ENCODE results near the gene VCAN.

DNA sequence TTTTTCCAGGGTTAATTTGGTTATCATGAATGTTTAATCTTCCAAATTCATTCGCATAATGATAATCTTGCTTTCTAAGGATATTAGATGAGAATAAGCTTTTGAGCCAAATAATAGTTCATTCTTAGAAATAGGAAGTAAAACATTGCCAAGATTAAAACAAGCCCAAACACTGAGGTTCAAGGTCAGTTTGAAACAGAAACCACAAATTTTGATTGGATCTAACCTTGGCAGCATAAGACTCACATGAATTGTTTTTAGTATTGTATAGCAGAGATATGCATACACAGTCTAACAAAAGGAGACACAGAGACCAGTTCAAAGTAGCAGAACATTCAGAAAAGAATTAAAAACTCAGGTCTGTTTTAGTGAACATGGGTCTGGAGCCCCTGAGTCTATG lies 43.4 kb upstream of the VCAN start:
- no peak for TF ChIP-seq EZH2 (IDR thresholded peaks at IDR 0.05; ENCODE audit: low read depth, unreplicated experiment)
- TF ChIP-seq, protein P1, sequence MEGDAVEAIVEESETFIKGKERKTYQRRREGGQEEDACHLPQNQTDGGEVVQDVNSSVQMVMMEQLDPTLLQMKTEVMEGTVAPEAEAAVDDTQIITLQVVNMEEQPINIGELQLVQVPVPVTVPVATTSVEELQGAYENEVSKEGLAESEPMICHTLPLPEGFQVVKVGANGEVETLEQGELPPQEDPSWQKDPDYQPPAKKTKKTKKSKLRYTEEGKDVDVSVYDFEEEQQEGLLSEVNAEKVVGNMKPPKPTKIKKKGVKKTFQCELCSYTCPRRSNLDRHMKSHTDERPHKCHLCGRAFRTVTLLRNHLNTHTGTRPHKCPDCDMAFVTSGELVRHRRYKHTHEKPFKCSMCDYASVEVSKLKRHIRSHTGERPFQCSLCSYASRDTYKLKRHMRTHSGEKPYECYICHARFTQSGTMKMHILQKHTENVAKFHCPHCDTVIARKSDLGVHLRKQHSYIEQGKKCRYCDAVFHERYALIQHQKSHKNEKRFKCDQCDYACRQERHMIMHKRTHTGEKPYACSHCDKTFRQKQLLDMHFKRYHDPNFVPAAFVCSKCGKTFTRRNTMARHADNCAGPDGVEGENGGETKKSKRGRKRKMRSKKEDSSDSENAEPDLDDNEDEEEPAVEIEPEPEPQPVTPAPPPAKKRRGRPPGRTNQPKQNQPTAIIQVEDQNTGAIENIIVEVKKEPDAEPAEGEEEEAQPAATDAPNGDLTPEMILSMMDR (conservative IDR thresholded peaks at IDR 0.05; ENCODE audit: low read depth in 2 of 2), result no peak
- no peak for TF ChIP-seq EZH2phosphoT487 (IDR thresholded peaks at IDR 0.05; ENCODE audit: unreplicated experiment)
- TF ChIP-seq, protein P2, sequence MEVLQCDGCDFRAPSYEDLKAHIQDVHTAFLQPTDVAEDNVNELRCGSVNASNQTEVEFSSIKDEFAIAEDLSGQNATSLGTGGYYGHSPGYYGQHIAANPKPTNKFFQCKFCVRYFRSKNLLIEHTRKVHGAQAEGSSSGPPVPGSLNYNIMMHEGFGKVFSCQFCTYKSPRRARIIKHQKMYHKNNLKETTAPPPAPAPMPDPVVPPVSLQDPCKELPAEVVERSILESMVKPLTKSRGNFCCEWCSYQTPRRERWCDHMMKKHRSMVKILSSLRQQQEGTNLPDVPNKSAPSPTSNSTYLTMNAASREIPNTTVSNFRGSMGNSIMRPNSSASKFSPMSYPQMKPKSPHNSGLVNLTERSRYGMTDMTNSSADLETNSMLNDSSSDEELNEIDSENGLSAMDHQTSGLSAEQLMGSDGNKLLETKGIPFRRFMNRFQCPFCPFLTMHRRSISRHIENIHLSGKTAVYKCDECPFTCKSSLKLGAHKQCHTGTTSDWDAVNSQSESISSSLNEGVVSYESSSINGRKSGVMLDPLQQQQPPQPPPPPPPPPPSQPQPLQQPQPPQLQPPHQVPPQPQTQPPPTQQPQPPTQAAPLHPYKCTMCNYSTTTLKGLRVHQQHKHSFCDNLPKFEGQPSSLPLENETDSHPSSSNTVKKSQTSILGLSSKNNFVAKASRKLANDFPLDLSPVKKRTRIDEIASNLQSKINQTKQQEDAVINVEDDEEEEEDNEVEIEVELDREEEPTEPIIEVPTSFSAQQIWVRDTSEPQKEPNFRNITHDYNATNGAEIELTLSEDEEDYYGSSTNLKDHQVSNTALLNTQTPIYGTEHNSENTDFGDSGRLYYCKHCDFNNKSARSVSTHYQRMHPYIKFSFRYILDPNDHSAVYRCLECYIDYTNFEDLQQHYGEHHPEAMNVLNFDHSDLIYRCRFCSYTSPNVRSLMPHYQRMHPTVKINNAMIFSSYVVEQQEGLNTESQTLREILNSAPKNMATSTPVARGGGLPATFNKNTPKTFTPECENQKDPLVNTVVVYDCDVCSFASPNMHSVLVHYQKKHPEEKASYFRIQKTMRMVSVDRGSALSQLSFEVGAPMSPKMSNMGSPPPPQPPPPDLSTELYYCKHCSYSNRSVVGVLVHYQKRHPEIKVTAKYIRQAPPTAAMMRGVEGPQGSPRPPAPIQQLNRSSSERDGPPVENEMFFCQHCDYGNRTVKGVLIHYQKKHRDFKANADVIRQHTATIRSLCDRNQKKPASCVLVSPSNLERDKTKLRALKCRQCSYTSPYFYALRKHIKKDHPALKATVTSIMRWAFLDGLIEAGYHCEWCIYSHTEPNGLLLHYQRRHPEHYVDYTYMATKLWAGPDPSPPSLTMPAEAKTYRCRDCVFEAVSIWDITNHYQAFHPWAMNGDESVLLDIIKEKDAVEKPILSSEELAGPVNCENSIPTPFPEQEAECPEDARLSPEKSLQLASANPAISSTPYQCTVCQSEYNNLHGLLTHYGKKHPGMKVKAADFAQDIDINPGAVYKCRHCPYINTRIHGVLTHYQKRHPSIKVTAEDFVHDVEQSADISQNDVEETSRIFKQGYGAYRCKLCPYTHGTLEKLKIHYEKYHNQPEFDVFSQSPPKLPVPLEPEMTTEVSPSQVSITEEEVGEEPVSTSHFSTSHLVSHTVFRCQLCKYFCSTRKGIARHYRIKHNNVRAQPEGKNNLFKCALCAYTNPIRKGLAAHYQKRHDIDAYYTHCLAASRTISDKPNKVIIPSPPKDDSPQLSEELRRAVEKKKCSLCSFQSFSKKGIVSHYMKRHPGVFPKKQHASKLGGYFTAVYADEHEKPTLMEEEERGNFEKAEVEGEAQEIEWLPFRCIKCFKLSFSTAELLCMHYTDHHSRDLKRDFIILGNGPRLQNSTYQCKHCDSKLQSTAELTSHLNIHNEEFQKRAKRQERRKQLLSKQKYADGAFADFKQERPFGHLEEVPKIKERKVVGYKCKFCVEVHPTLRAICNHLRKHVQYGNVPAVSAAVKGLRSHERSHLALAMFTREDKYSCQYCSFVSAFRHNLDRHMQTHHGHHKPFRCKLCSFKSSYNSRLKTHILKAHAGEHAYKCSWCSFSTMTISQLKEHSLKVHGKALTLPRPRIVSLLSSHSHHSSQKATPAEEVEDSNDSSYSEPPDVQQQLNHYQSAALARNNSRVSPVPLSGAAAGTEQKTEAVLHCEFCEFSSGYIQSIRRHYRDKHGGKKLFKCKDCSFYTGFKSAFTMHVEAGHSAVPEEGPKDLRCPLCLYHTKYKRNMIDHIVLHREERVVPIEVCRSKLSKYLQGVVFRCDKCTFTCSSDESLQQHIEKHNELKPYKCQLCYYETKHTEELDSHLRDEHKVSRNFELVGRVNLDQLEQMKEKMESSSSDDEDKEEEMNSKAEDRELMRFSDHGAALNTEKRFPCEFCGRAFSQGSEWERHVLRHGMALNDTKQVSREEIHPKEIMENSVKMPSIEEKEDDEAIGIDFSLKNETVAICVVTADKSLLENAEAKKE (CRISPR knock-in tag; IDR thresholded peaks at IDR 0.05), result no peak
- no peak for TF ChIP-seq JUNB (IDR thresholded peaks at IDR 0.05; ENCODE audit: unreplicated experiment)
- TF ChIP-seq POLR2AphosphoS5 (IDR thresholded peaks at IDR 0.05; ENCODE audit: low read depth), result no peak
- TF ChIP-seq, protein P3, sequence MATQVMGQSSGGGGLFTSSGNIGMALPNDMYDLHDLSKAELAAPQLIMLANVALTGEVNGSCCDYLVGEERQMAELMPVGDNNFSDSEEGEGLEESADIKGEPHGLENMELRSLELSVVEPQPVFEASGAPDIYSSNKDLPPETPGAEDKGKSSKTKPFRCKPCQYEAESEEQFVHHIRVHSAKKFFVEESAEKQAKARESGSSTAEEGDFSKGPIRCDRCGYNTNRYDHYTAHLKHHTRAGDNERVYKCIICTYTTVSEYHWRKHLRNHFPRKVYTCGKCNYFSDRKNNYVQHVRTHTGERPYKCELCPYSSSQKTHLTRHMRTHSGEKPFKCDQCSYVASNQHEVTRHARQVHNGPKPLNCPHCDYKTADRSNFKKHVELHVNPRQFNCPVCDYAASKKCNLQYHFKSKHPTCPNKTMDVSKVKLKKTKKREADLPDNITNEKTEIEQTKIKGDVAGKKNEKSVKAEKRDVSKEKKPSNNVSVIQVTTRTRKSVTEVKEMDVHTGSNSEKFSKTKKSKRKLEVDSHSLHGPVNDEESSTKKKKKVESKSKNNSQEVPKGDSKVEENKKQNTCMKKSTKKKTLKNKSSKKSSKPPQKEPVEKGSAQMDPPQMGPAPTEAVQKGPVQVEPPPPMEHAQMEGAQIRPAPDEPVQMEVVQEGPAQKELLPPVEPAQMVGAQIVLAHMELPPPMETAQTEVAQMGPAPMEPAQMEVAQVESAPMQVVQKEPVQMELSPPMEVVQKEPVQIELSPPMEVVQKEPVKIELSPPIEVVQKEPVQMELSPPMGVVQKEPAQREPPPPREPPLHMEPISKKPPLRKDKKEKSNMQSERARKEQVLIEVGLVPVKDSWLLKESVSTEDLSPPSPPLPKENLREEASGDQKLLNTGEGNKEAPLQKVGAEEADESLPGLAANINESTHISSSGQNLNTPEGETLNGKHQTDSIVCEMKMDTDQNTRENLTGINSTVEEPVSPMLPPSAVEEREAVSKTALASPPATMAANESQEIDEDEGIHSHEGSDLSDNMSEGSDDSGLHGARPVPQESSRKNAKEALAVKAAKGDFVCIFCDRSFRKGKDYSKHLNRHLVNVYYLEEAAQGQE (IDR thresholded peaks at IDR 0.05; ENCODE audit: unreplicated experiment), result no peak
- TF ChIP-seq CREB1 (CRISPR knock-in tag; IDR thresholded peaks at IDR 0.05; ENCODE audit: low read depth), result no peak
- no peak for TF ChIP-seq STAT1 (IDR thresholded peaks at IDR 0.05; ENCODE audit: unreplicated experiment)
- no peak for TF ChIP-seq ZNF114 (CRISPR knock-in tag; IDR thresholded peaks at IDR 0.05)
- no peak for TF ChIP-seq NANOG (IDR thresholded peaks at IDR 0.05; ENCODE audit: borderline replicate concordance)
- TF ChIP-seq ZNF331 (CRISPR knock-in tag; IDR thresholded peaks at IDR 0.05; ENCODE audit: low read depth), result no peak

All from GM23338 (cell line).